Hippocampal formation (tissue), 2 donors: ENCODE data around the gene RHBG.
"Not testable (repeated sequence)": the region's sequence is repeated elsewhere in the genome, so short reads cannot be mapped to it uniquely, and the experiment has no call there.

Experiments used
- DNase-seq, 2 donors: peaks; one replicate each; lab custom pipeline; 2025; lab: John Stamatoyannopoulos, UW

RHBG gene

GRCh38 chr1:156368889-156369684 is at the start of gene RHBG:
TSS of gene RHBG (plus strand) at chr1:156369211. CDS start at chr1:156369250, 39 bp downstream.
- DNase-seq, result no peak

GRCh38 chr1:156319664-156320063 is 49.3 kb upstream of the RHBG start:
- DNase-seq, result peak in 1 of 2 donors; percentile 3

- DNase-seq, result no peak
Observed at GRCh38 chr1:156320560-156320959, 48.5 kb upstream of the RHBG start.

GRCh38 chr1:156323179-156323578 is 45.8 kb upstream of the RHBG start:
- DNase-seq, result not testable (repeated sequence)

GRCh38 chr1:156336242-156336641 is 32.8 kb upstream of the RHBG start:
- no peak for DNase-seq

- no peak for DNase-seq
Observed at GRCh38 chr1:156337052-156337887, 31.7 kb upstream of the RHBG start.

GRCh38 chr1:156337888-156338179 is 31.2 kb upstream of the RHBG start:
- DNase-seq, result no peak

GRCh38 chr1:156338180-156338976 is 30.6 kb upstream of the RHBG start, which contains the start of the genes CCT3 and TSACC:
TSS of gene CCT3 (minus strand) at chr1:156338292. CDS start at chr1:156338184, 108 bp downstream.
TSS of gene TSACC (plus strand) at chr1:156338526. CDS start at chr1:156339758, 1,232 bp downstream.
- peak; percentile 97 to 99 for DNase-seq

GRCh38 chr1:156342166-156342955 is 26.6 kb upstream of the RHBG start:
- DNase-seq, result no peak

- no peak for DNase-seq
Observed at GRCh38 chr1:156344409-156344808, 24.6 kb upstream of the RHBG start.

GRCh38 chr1:156346035-156346434 is 23.0 kb upstream of the RHBG start:
- not testable (repeated sequence) for DNase-seq

- no peak for DNase-seq
Observed at GRCh38 chr1:156346636-156347035, 22.4 kb upstream of the RHBG start.

- no peak for DNase-seq
Observed at GRCh38 chr1:156347331-156347730, 21.7 kb upstream of the RHBG start.

GRCh38 chr1:156352481-156352880 is 16.5 kb upstream of the RHBG start:
- DNase-seq, result not testable (repeated sequence)

GRCh38 chr1:156356262-156356874 is 12.6 kb upstream of the RHBG start:
- DNase-seq, result no peak

GRCh38 chr1:156356875-156357534 is 12.0 kb upstream of the RHBG start:
- no peak for DNase-seq

- DNase-seq, result no peak
Observed at GRCh38 chr1:156357977-156358376, 11.0 kb upstream of the RHBG start.

GRCh38 chr1:156358641-156359040 is 10.4 kb upstream of the RHBG start:
- no peak for DNase-seq

GRCh38 chr1:156359249-156359648 is 9.8 kb upstream of the RHBG start:
- DNase-seq, result no peak

- no peak for DNase-seq
Observed at GRCh38 chr1:156359973-156360372, 9.0 kb upstream of the RHBG start.
